Stimulated activated CD4-positive, alpha-beta T cell treated with anti-CD3 and anti-CD28 coated beads, Interleukin-15, amount 100 ng/mL, for 24 hours (primary cell): ENCODE data around the gene GPR107.
A peak's percentile ranks its signal among the peaks of the same experiment; 100 is the strongest.

Experiments
- DNase-seq: peaks from one replicate; pipeline ENCODE4 v3.0.0-alpha.2; 2020

The GPR107 gene

DNA sequence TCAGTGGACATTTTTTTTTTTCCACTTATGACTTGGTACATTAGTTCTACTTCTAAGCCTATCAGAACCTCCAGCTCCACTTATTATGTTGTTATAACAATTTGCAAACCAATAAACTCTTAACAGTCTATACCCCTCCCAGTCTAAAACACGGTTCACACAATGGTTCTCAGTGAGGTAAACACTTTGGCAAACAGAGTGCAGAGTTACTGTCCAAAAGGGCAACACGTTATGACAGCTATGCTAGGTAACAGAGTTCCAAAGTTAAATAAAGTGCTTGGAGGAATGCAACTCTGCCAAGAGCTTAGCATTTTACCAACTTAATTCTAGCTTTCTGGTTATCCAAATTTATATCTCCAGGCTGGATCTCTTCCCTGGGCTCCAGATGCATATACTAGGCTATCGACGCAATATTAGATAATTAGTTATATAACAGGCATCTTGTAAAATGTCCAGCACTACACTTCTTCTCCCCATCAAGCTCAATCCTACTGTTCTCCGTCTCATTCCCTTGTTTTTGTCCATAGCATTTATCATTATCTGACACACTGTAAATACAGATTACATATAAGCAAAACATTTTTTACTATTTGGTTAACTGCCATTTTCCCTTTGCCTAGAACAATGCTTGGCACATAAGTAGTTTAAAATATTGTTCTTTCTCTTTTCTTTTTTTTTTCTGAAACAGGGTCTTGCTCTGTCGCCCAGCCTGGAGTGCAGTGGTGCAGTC is 25.0 kb upstream of the GPR107 start:
- DNase-seq = no peak

DNA sequence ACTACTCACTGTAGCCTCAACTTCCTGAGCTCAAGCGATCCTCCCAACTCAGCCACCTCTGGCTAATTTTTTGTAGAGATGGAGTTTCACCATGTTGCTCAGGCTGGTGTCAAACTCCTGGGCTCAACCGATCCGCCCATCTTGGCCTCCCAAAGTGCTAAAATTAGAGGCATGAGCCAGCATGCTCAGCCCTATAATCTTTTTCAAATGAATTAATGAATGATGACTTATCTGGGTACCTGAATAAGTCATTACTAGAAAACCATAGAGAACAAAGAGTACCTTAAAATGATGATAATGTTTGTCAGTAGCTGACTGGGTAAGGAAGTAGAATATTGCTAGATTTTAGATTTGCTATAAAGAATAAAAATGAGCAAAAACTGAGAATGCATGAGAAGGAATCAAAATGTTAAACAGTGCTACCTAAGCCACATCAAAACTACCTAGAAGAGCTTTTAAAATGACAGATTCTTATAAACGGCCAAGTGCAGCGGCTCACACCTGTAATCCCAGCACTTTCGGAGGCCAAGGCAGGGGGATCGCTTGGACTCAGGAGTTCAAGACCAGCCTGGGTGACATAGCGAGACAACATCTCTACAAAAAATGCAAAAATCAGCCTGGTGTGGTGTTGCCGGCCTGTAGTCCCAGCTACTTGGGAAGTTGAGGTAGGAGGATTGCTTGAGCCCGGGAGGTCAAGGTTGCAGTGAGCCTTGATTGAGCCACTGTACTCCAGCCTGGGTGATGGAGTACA is 24.3 kb upstream of the GPR107 start:
- peak; percentile 71 for DNase-seq

DNA sequence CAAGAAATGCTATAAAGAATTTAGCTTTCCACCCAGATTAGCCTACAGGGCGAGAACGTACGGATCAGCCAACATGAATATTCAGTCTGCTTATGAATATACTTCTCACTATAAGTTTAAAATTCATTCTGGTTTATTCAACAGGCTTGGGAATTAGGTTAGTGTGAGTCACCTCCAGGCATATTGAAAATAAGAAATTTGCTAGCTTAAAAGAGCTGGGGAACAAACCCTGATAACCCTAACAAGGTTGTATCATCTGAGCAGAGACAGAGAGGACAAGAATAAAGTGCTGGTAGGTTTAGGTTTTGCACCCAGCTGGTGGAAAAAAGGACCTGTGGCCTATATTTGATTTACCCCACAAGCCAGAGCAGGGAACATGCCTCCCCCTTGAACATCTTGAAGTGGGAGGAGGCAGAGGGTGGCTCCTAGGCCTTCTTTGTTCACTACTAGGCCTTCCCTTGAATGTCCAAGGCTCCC is 23.0 kb upstream of the GPR107 start:
- DNase-seq = no peak

GRCh38 chr9:130034570-130034969 is 19.1 kb upstream of the GPR107 start:
- peak; percentile 47 for DNase-seq

DNA sequence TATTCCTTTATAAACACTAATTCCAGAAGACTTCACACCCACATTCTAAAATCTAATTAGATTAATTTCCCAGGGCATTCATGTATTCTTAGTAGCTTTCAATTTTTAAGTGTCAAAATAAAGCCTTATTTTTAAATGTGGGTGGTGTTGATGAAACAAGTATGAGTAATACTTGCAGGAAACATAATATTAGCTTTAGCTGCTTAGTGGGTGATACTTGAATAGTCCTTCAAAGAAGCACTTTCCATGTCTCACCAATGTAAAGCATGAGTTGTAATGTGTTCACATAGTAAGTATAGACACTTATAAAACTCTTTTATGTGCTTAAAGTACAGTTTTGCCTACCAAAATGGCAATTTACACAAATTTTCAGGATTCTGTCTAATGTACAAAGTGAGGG is 17.6 kb upstream of the GPR107 start:
- DNase-seq = no peak

GRCh38 chr9:130039528-130040147 is 14.1 kb upstream of the GPR107 start:
- no peak for DNase-seq

- DNase-seq = no peak
These were observed 12.6 kb upstream of the GPR107 start for GRCh38 chr9:130040984-130041647.

GRCh38 chr9:130041648-130042405 is 11.9 kb upstream of the GPR107 start:
- DNase-seq = peak; percentile 27

GRCh38 chr9:130042406-130042884 is 11.3 kb upstream of the GPR107 start:
- DNase-seq = peak; percentile 54

- peak; percentile 86 for DNase-seq
These were observed 10.6 kb upstream of the GPR107 start, which contains the start of gene FNBP1 for GRCh38 chr9:130042885-130043653. TSS of gene FNBP1 (minus strand) at chr9:130043189. CDS start at chr9:130042975, 214 bp downstream.

GRCh38 chr9:130043654-130044623 is 9.8 kb upstream of the GPR107 start:
- DNase-seq = no peak

- DNase-seq = no peak
These were observed 7.8 kb upstream of the GPR107 start for GRCh38 chr9:130045725-130046450.

DNA sequence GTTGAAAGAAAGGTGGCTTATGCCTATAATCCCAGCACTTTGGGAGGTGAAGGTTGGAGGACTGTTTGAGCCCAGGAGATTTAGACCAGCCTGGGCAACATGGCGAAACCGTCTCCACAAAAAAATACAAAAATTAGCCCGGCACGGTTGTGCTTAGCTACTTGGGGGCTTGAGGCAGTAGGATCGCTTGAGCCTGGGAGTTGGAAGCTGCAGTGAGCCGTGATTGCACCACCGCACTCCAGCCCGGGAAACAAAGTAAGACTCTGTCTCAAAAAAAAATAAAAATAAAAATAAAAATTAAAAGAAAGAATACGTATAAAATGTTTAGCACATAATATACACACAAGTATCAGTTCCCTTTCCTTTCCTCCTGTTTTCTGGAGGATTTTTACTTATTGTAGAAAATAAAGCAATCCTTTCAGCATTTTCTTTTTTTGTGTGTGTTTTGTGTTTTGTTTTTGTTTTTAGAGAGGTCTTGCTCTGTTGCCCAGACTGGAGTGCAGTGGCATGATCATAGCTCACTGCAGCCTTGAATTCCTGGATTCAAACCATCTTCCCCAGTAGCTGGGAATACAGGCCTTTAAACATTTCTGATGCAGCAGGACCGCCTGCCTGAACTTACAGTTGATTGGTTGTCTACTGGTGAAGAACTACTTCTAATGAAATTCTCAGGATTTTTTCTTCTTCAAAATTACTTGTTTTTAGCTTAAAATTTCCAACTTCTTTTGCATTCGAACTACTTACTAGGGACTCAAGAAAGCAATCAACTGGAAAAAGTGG is 4.1 kb upstream of the GPR107 start:
- DNase-seq = no peak

DNA sequence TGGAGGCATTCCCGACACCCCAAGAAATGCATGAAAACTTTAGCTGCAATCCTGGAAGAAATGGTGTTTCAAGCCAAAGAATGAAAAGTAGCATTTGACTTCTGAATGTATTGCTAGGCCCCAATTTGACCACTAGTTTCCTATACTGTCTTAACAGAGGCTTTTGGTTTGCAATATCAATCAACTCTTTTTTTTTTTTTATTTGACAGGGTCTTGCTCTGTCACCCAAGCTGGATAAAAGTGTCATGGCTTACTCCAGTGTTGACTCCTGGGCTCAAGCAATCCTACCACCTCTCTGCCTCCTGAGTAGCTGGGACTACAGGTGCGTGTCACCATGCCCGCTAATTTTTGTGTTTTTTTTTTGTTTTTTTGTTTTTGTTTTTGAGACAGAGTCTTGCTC is 3.2 kb upstream of the GPR107 start:
- DNase-seq = no peak

DNA sequence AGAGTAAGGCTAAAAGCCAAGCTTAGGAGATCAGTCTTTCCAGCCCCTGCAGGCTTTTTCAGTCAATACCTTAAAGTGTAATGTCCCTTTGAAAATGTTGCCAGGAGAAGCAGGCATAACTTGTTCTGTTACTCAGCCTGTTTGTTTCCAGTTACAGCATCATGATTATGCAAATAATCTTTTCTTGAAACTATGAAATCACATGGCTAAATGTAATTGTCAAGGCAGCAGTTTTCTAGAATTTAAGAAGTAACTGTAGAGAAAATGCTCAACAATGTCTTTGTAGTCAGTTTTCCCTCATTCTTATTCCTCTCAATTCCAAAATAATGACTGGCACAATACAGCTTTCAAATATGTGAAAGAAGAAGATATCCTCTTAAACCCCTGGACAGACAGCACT is 1.9 kb upstream of the GPR107 start:
- DNase-seq = no peak

GRCh38 chr9:130053109-130053503 is 600 bp upstream of the GPR107 start:
- DNase-seq = no peak

DNA sequence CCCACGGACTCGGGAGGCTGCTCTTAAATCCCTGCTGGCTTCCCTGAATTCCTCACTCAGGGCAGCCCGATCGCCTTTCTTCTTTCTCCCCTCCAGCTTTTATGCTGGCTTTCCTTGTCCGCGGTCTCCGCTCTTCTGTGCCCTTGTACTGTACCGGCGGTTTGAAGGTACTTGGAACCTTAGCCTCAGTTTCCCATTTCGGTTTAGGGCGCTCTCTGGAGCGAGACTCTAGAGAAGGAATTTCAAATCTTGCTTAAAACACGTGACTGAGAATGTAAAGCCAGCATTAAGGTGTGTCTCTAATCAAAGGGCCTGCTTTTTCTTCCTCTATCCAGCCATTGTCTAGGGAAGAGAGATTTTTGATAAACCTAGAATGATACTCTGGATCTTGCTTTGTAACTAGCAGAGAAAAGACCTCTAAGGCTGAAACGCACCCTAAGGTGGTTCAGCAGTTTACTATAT is 650 bp downstream of the GPR107 start:
- no peak for DNase-seq

- no peak for DNase-seq
These were observed 1.1 kb downstream of the GPR107 start for GRCh38 chr9:130054820-130055219.

DNA sequence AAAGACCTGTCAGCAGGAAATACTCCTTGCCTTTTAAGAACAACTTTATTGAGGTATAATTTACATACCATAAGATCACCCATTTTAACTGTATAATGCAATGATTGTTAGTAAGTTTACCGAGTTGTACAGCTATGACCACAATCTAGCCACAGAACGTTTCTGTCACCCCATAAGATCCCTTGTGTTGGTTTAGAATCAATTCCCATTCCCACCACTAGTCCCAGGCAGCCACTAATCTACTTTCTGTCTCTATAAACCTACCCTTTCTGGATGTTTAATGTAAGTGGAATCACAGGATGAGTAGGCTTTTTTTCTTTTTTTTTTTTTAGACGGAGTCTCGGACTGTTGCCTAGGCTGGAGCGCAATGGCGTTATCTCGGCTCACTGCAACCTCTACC is 4.4 kb downstream of the GPR107 start:
- DNase-seq = no peak
